PFSK-1 (cell line): ENCODE measurements around the gene HIVEP2.

ENCODE experiments used
- FOXP2 ChIP-seq: optimal IDR thresholded peaks from 2 replicates; pipeline ENCODE3; 2011; ENCODE audit warnings: borderline replicate concordance, control low read depth, inconsistent platforms; ENCODE audit not compliant: insufficient read depth; ENCODE audit errors: extremely low read length, extremely low read depth
- POLR2AphosphoS5 ChIP-seq: IDR thresholded peaks from 2 replicates; pipeline ENCODE4 v1.6.1; 2012; ENCODE audit warnings: low read depth, mild to moderate bottlenecking, control low read depth, low read length, moderate library complexity
- SIN3A ChIP-seq: IDR thresholded peaks from 2 replicates; pipeline ENCODE4 v1.6.1; 2012; ENCODE audit warnings: mild to moderate bottlenecking, low read length, moderate library complexity, borderline replicate concordance; ENCODE audit not compliant: insufficient read depth
- TAF1 ChIP-seq: IDR thresholded peaks from 2 replicates; pipeline ENCODE4 v1.6.1; 2012; ENCODE audit warnings: low read length, control low read depth, borderline replicate concordance; ENCODE audit not compliant: insufficient read depth
- TF ChIP-seq, protein P1 (sequence below), 2 experiments: IDR thresholded peaks; 2 replicates each; pipeline versions ENCODE4 v1.6.1 to v1.8.0; 2011 to 2012; ENCODE audit warnings: low read depth in 2 of 2, low read length in 2 of 2, control low read depth in 1 of 2, inconsistent platforms in 1 of 2, mild to moderate bottlenecking in 1 of 2, moderate library complexity in 1 of 2; ENCODE audit not compliant: insufficient read depth in 1 of 2

The HIVEP2 gene

DNA sequence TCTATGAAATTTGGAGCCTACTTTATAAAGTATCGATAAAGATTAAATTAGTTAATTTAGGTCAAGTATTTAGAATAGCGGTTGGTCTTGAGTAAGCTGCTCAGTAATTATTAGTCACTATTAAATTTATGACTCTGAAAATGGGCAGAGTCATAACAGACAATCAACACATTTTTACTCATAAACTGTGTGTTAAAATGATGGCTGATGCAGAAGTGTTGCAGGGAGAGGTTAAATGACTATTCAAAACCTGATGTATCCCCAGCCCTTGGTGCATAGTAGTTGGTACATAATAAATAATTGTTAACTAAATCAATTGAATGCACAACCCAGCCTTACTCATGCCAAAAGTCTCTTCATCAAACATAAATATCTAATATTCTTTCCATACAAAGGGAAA lies 30.6 kb downstream of the HIVEP2 start:
- no peak for TF ChIP-seq SIN3A
- TF ChIP-seq TAF1 = no peak
- TF ChIP-seq, protein P1, sequence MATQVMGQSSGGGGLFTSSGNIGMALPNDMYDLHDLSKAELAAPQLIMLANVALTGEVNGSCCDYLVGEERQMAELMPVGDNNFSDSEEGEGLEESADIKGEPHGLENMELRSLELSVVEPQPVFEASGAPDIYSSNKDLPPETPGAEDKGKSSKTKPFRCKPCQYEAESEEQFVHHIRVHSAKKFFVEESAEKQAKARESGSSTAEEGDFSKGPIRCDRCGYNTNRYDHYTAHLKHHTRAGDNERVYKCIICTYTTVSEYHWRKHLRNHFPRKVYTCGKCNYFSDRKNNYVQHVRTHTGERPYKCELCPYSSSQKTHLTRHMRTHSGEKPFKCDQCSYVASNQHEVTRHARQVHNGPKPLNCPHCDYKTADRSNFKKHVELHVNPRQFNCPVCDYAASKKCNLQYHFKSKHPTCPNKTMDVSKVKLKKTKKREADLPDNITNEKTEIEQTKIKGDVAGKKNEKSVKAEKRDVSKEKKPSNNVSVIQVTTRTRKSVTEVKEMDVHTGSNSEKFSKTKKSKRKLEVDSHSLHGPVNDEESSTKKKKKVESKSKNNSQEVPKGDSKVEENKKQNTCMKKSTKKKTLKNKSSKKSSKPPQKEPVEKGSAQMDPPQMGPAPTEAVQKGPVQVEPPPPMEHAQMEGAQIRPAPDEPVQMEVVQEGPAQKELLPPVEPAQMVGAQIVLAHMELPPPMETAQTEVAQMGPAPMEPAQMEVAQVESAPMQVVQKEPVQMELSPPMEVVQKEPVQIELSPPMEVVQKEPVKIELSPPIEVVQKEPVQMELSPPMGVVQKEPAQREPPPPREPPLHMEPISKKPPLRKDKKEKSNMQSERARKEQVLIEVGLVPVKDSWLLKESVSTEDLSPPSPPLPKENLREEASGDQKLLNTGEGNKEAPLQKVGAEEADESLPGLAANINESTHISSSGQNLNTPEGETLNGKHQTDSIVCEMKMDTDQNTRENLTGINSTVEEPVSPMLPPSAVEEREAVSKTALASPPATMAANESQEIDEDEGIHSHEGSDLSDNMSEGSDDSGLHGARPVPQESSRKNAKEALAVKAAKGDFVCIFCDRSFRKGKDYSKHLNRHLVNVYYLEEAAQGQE (IDR thresholded peaks at IDR 0.05; ENCODE audit: insufficient read depth in 1 of 2, low read depth in 2 of 2, low read length in 2 of 2) = no peak
- TF ChIP-seq POLR2AphosphoS5 = no peak
- TF ChIP-seq FOXP2 = no peak

DNA sequence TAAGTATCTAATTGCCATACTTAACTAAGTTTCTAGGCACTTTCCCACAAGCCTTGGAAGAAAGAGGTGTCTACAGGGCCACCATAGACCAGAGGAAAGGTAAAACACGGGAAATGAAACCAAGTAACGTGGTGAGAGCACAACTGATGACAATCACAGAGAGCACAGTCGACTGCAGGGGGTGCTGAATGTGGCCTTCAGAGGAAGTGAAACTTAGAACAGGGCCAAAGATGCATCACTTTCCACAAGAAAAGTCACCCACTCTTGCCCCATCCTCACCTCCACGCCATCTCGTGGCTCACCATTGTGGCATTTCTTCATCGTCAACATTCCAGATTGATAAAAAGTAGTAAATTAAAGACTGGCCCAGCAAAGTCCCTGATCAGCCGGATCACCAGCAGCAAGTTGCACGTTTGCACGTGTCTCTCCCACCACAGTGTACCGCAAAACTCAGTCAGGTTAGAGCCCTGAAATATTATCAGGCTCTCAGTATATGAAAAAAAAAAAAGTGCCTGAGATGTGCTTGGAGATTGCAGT lies 31.4 kb downstream of the HIVEP2 start:
- TF ChIP-seq POLR2AphosphoS5 = no peak
- TF ChIP-seq FOXP2 = no peak
- TF ChIP-seq SIN3A = no peak
- no peak for TF ChIP-seq TAF1
- TF ChIP-seq, protein P1 (IDR thresholded peaks at IDR 0.05; ENCODE audit: insufficient read depth in 1 of 2, low read depth in 2 of 2, low read length in 2 of 2) = no peak

- TF ChIP-seq, protein P1 (IDR thresholded peaks at IDR 0.05; ENCODE audit: insufficient read depth in 1 of 2, low read depth in 2 of 2, low read length in 2 of 2) = no peak
- TF ChIP-seq TAF1 = no peak
- TF ChIP-seq POLR2AphosphoS5 = no peak
Observed at GRCh38 chr6:142913036-142913510, 31.9 kb downstream of the HIVEP2 start.

- no peak for TF ChIP-seq FOXP2
- TF ChIP-seq, protein P1 (IDR thresholded peaks at IDR 0.05; ENCODE audit: insufficient read depth in 1 of 2, low read depth in 2 of 2, low read length in 2 of 2) = no peak
- no peak for TF ChIP-seq POLR2AphosphoS5
- no peak for TF ChIP-seq SIN3A
- TF ChIP-seq TAF1 = no peak
Observed at GRCh38 chr6:142912125-142912524, 32.9 kb downstream of the HIVEP2 start.

DNA sequence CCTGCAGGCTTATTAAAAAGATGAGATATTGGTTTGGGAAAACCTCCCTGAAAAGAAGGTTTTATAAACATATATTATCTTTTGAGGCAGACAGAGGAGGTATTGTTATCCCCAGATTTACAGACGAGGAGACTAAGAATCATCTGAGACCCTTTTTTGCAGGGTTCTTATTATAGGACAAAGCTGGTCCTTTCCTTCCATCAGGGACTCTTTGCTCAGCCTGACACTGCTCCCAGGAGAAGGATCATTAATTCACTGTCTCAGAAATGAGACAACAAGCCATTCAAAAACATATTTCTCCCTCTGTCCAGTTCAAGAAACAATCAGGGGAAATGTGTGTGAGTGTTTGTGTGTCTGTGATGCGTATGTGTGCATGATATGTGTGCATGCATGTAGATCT lies 33.5 kb downstream of the HIVEP2 start:
- TF ChIP-seq, protein P1 (IDR thresholded peaks at IDR 0.05; ENCODE audit: insufficient read depth in 1 of 2, low read depth in 2 of 2, low read length in 2 of 2) = no peak
- no peak for TF ChIP-seq TAF1
- no peak for TF ChIP-seq POLR2AphosphoS5
- TF ChIP-seq FOXP2 = no peak
- TF ChIP-seq SIN3A = no peak
